GM20000 (cell line): ENCODE data around the gene CD163L1.

Experiments used
- DNase-seq: peaks from one replicate; pipeline ENCODE4 v3.0.0; 2012; ENCODE audit warnings: low spot score
- CTCF ChIP-seq: IDR thresholded peaks from 2 replicates; pipeline ENCODE4 v1.5.1; 2012; ENCODE audit warnings: mild to moderate bottlenecking, control low read depth; ENCODE audit errors: extremely low read depth, missing control alignments

CD163L1 gene

GRCh38 chr12:7460375-7461259 lies 16.7 kb upstream of the CD163L1 start:
- DNase-seq: peak; percentile 62

GRCh38 chr12:7459973-7460372 lies 16.0 kb upstream of the CD163L1 start:
- no peak for DNase-seq

More at GRCh38 chr12:7460375-7461259, 16.7 kb upstream of the CD163L1 start:
- peak; percentile 90 for TF ChIP-seq CTCF

GRCh38 chr12:7451756-7452155 lies 7.8 kb upstream of the CD163L1 start:
- no peak for TF ChIP-seq CTCF
- no peak for DNase-seq

More at GRCh38 chr12:7459973-7460372, 16.0 kb upstream of the CD163L1 start:
- no peak for TF ChIP-seq CTCF

GRCh38 chr12:7450667-7451066 lies 6.7 kb upstream of the CD163L1 start:
- no peak for DNase-seq
- no peak for TF ChIP-seq CTCF

- TF ChIP-seq CTCF: no peak
- DNase-seq: no peak
Observed at GRCh38 chr12:7448099-7448498, 4.1 kb upstream of the CD163L1 start.

- no peak for DNase-seq
- TF ChIP-seq CTCF: no peak
Observed at GRCh38 chr12:7444537-7444936, 584 bp upstream of the CD163L1 start.

- TF ChIP-seq CTCF: no peak
- DNase-seq: no peak
Observed at GRCh38 chr12:7441216-7441615, 2.7 kb downstream of the CD163L1 start.
